Small intestine (tissue), 7 donors: ENCODE measurements around the gene SNX21. TPM values are rescaled to one million over a fixed set of nuclear protein-coding genes. Genes with fewer than 3 reads are reported as not detected.
A peak's percentile ranks its signal among the peaks of the same experiment; 100 is the strongest.

ENCODE experiments used
- DNase-seq, 2 donors: peaks; one replicate each; pipeline versions ENCODE4 v3.0.0 to v3.0.0-alpha.2; 2013
- FAIRE-seq: peaks from 2 replicates; lab custom pipeline; 2012; peaks lifted over from hg19 to GRCh38; lab: Jason Lieb, UNC
- H3K27ac ChIP-seq, 3 donors: one replicate each; pipeline ENCODE4 v1.5.1; 2013; ENCODE audit warnings: low read length in 2 of 3, mild to moderate bottlenecking in 2 of 3, control low read depth in 1 of 3, inconsistent platforms in 1 of 3, low read depth in 1 of 3, moderate library complexity in 1 of 3
- H3K27me3 ChIP-seq, 3 donors: one replicate each; pipeline ENCODE4 v1.6.1; 2013; ENCODE audit warnings: low read length in 3 of 3, inconsistent platforms in 1 of 3; ENCODE audit not compliant: control insufficient read depth in 3 of 3, insufficient read depth in 3 of 3
- H3K36me3 ChIP-seq, 3 donors: one replicate each; pipeline ENCODE4 v1.6.1; 2013; ENCODE audit warnings: low read length in 3 of 3, inconsistent platforms in 1 of 3, low read depth in 1 of 3, mild to moderate bottlenecking in 1 of 3, moderate library complexity in 1 of 3; ENCODE audit not compliant: control insufficient read depth in 3 of 3, insufficient read depth in 2 of 3
- H3K4me1 ChIP-seq, 3 donors: one replicate each; pipeline ENCODE4 v1.6.1; 2013; ENCODE audit warnings: low read length in 2 of 3, inconsistent platforms in 1 of 3, low read depth in 1 of 3, mild to moderate bottlenecking in 1 of 3, moderate library complexity in 1 of 3; ENCODE audit not compliant: control insufficient read depth in 3 of 3, insufficient read depth in 2 of 3
- H3K4me3 ChIP-seq, 3 donors: one replicate each; pipeline ENCODE4 v1.5.1; 2013; ENCODE audit warnings: low read length in 3 of 3, control low read depth in 1 of 3, inconsistent platforms in 1 of 3, low read depth in 1 of 3, mild to moderate bottlenecking in 1 of 3, moderate library complexity in 1 of 3
- H3K9me3 ChIP-seq, 2 donors: one replicate each; pipeline ENCODE4 v1.6.1; 2013; ENCODE audit warnings: low read depth in 1 of 2, low read length in 1 of 2; ENCODE audit not compliant: control insufficient read depth in 2 of 2, insufficient read depth in 1 of 2
- WGBS, 3 donors: extraction: QIAGEN DNeasy Blood & Tissue Kit; methylation state at CpG; one replicate each; pipeline ENCODE4 v1.1.7; 2013; 5-methylcytosine and 5-hydroxymethylcytosine counted together
- polyA plus RNA-seq, 4 donors: library from polyadenylated mRNA; stranded (reverse) in 3 of 4; unstranded in 1 of 4; fragments of 200-250 nt in 3 of 4; fragments of 120-200 nt in 1 of 4; gene quantifications; one replicate each; pipeline versions ENCODE4 v1.2.1 to v1.2.3, GENCODE V29; 2013
- donor health status: healthy with polysubstance abuse.
- donor health status: control.
- donor health status: control.
- donor health status: Bipolar disorder and iron deficiency.
- donor health status: healthy.

Gene SNX21
- polyA plus RNA-seq, 4 donors, result 7.8 to 14.6 (median 10.1) TPM

DNA sequence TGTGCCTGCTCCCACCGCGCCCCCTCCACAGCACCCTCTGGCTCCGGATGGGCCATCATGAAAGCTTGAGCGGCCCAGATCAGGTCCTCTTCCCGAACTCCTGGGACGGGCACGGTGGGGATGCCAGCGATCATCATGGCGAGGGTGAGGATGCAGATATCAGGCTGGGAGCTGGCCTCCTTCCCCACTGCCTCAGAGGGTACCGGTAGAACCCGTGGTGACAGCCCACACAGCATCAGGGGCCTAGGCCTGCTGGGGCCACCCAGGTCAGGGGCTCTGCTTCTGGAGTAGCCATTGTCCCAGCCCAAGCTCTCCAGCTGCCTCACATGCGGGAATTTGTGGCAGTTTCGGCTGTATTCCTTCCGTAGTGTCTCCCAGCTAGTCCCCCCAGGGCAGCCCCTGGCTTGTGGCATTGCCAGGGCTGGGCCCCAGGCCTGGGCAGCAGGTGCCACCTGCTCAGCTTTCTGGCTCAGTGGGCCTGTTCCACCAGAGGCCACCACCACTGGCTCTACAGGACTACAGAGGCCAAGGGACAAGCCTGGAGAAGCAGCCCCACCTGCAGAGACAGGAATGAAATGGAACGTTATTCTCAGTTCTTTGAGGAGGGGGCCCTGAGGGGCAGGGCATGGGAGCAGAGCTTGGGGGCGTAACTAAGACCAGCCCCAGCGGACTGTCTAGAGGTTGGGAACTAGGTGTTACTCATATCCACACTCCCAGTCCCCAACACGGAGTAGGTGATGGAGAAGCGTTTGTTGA lies 53.2 kb downstream of the SNX21 start:
- 91 to 93% (median 91%) methylated on average over 18 to 19 of the region's 19 CpGs for WGBS, 3 donors
- FAIRE-seq (no peak), DNase-seq (no peak)
- Histone ChIP-seq H3K4me3 (no peak overlapping the region), H3K4me1 (peaks cover 0 to 13% (median 0%) of the 10 kb centered on the region in 3 donors), H3K27me3 (no peaks in the 10 kb centered on the region), H3K9me3 (no peaks in the 10 kb centered on the region), H3K27ac (no peak overlapping the region), H3K36me3 (peaks cover 0 to 52% (median 3%) of the 10 kb centered on the region in 3 donors)

DNA sequence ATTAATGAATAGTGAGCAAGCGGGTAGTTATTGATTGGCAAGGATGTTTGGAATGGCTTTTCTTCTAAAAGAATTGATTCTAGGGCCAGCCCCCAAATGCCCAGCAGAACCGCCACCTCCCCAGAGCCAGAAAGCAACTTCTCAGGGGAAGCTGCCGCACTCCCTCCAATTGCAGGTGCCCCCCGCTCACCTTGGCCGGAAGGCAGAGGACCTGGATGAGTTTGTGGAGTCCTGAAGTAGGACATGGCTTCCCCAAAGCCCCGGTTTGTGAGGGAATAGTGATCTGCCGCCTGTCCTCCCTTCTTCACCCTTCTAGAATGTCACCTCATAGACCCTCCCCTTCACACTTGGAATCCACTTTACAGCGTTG lies 53.7 kb downstream of the SNX21 start, which contains the start of gene SPATA25:
TSS of gene SPATA25 (minus strand) at position 277 of the 370 bp plus-strand sequence. CDS start at position 245, 32 bp downstream.
- peak within 1 kb of the TSS in 1 of 3 donors; percentile 70 for H3K4me3 ChIP-seq
- no peak for FAIRE-seq
- peaks cover 0 to 53% (median 3%) of the 10 kb centered on the region in 3 donors for H3K36me3 ChIP-seq
- no peak within 1 kb of the TSS for H3K27ac ChIP-seq
- H3K4me1 ChIP-seq, result peaks cover 0 to 14% (median 0%) of the 10 kb centered on the region in 3 donors
- DNase-seq, result no peak
- no peaks in the 10 kb centered on the region for H3K9me3 ChIP-seq
- no peaks in the 10 kb centered on the region for H3K27me3 ChIP-seq
- WGBS, 3 donors, result 93 to 95% (median 93%) methylated on average over 8 of the region's 8 CpGs

DNA sequence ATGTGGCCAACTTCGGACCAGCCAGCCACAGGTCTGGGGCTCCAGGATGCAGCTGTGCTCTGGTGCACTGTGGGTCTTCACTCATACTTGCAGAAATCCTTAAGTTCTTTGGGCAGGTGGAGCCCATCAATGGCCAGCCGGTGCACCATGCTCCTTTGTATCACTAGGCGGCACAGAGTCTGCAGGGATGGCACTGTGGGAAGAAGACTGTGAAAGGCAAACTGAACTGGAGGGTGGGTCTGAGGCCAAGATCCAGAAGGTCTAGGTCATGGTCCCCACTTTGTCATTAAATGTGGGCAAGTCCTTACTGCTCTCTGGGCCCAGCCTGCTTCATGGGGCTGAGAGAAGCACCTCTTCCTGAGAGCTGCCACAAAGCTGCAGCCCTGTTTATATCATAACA lies 55.1 kb downstream of the SNX21 start:
- WGBS, 3 donors, result 88 to 94% (median 89%) methylated on average over 3 of the region's 3 CpGs

DNA sequence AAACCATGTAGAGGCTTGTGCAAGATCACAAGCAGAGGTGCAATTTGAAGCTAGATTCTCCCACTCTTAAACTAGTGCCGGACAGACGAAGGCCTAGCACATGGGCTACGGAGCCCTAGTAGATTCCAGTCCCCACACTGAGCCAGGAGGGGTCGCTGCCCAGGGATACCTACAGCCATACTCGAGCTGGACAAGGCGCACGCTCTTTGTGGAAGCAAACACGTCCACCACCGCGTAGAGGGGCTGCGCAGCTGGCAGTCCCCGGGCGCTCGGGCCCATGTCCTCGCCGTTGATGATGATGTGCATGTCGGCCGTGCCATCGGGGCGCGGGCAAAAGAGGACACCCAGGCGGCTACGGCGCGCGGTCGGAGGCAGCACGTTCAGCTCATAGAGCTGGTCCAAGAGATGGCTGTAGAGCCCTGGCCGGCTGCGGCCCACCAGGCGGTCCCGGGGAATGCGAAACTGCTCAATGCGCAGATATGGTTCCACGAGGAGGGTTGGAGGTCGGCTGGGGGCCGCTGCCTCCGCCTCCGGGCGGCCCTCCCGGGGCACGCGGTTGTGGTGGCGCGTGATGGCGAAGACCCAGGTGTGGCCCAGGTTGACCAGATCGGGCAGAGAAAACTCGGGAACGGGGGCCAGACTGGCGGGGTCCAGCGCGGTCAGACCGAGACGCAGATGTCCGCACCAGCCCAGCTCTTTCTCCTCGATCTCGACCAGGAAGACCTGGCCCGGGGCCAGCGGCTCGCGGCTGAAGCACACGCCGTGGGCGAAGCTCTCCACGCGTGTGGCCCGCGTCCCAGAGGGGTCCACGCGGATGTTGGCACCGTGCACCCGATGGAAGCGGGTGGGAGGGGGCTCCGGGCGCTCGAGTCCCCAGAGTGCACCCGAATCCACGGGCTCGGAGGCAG lies 56.7 kb downstream of the SNX21 start:
- peaks cover 2 to 57% (median 6%) of the 10 kb centered on the region in 3 donors for H3K36me3 ChIP-seq
- H3K9me3 ChIP-seq, result no peaks in the 10 kb centered on the region
- H3K27me3 ChIP-seq, result no peaks in the 10 kb centered on the region
- peaks cover 0 to 27% (median 6%) of the 10 kb centered on the region in 3 donors for H3K4me1 ChIP-seq
- DNase-seq (peak; percentile 74 to 90), FAIRE-seq (no peak)
- 1 to 4% (median 2%) methylated on average over 68 to 79 of the region's 79 CpGs for WGBS, 3 donors
- H3K27ac ChIP-seq, result peak overlapping the region; percentile 69 to 86 (median 85)
- peak overlapping the region; percentile 70 to 90 (median 81) for H3K4me3 ChIP-seq

More for the DNA sequence above, 55.1 kb downstream of the SNX21 start:
- FAIRE-seq (no peak), DNase-seq (no peak)
- peak overlapping the region in 1 of 3 donors; percentile 70 for H3K4me3 ChIP-seq
- H3K36me3 ChIP-seq, result peaks cover 0 to 52% (median 2%) of the 10 kb centered on the region in 3 donors
- H3K27ac ChIP-seq, result no peak overlapping the region
- H3K4me1 ChIP-seq, result peaks cover 0 to 25% (median 6%) of the 10 kb centered on the region in 3 donors
- H3K27me3 ChIP-seq, result no peaks in the 10 kb centered on the region
- H3K9me3 ChIP-seq, result no peaks in the 10 kb centered on the region

DNA sequence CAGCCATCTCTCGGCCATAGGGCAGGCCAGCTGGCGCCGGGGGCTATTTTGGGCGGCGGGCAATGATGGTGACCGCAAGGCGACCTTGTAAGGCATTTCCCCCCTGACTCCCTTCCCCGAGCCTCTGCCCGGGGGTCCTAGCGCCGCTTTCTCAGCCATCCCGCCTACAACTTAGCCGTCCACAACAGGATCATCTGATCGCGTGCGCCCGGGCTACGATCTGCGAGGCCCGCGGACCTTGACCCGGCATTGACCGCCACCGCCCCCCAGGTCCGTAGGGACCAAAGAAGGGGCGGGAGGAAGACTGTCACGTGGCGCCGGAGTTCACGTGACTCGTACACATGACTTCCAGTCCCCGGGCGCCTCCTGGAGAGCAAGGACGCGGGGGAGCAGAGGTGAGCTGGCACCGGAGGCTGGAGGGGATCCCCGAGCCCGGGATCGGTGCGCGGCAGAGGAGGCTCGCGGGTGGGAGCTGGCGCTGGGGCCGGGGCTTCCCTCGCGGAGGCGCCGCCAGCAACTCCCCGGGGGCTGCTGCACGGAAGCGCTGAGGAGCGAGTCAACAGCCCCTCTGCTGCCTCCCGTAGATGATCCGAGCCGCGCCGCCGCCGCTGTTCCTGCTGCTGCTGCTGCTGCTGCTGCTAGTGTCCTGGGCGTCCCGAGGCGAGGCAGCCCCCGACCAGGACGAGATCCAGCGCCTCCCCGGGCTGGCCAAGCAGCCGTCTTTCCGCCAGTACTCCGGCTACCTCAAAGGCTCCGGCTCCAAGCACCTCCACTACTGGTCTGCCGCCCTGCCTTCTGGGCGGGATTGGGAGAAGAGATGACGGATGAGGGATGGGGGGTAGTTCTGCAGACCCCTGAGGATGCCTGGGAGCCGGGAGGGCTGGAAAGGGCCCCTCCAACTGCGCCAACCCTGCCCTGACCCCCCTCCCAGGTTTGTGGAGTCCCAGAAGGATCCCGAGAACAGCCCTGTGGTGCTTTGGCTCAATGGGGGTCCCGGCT lies 57.7 kb downstream of the SNX21 start, which contains the start of the genes CTSA and NEURL2:
TSS of gene CTSA (plus strand) at position 351 of the 999 bp plus-strand sequence. CDS start at position 585, 234 bp downstream.
TSS of gene NEURL2 (minus strand) at position 224 of the 999 bp plus-strand sequence. CDS start at position 7, 217 bp downstream.
- DNase-seq (peak; percentile 96 to 98), FAIRE-seq (no peak)
- Histone ChIP-seq H3K9me3 (no peaks in the 10 kb centered on the region), H3K27ac (peak within 1 kb of the TSS; percentile 69 to 86 (median 85)), H3K36me3 (peaks cover 2 to 64% (median 6%) of the 10 kb centered on the region in 3 donors), H3K27me3 (no peaks in the 10 kb centered on the region), H3K4me3 (peak within 1 kb of the TSS; percentile 70 to 90 (median 81)), H3K4me1 (peaks cover 0 to 25% (median 6%) of the 10 kb centered on the region in 3 donors)
- WGBS, 3 donors, result 0 to 1% (median 0%) methylated on average over 57 to 78 of the region's 78 CpGs

DNA sequence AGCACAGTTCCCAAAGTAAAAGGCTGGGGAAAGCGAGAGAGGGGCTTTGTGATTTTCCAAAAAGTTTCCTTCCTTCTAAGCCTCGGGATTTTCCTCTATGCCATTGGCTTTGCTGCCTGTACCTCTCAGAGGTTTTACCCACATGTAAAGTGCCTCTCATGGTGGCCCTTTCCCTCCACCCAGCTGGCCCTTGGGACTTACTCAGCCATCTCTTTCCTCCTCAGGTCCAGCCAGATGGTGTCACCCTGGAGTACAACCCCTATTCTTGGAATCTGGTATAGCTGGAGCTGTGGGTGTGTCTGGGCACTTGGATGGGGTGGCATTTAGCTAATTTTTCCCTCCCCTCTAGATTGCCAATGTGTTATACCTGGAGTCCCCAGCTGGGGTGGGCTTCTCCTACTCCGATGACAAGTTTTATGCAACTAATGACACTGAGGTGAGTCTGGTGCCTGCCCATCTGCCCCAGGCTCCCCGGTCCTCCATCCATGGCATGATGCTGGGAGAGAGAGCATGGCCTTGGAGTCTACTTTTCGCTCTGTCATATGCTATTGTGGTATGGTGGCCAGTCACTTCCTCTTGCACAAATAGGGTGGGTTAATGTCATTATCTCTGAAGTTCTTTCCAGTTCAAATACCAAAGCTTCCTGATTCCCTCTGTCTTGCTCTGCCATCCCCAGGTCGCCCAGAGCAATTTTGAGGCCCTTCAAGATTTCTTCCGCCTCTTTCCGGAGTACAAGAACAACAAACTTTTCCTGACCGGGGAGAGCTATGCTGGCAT lies 58.6 kb downstream of the SNX21 start:
- WGBS, 3 donors, result 76 to 81% (median 80%) methylated on average over 9 of the region's 9 CpGs
- Histone ChIP-seq H3K9me3 (no peaks in the 10 kb centered on the region), H3K27ac (peak overlapping the region; percentile 12 to 86 (median 39)), H3K27me3 (no peaks in the 10 kb centered on the region), H3K4me3 (peak overlapping the region; percentile 70 to 90 (median 81)), H3K4me1 (peaks cover 0 to 22% (median 6%) of the 10 kb centered on the region in 3 donors), H3K36me3 (peaks cover 2 to 64% (median 11%) of the 10 kb centered on the region in 3 donors)
- DNase-seq (peak; percentile 48 to 49), FAIRE-seq (no peak)
